Measurements from ENCODE around the gene SNAP47. TPM values are rescaled to one million over a fixed set of nuclear protein-coding genes. Genes with fewer than 3 reads are reported as not detected.

SNAP47 gene
- total and polyA plus RNA-seq, 2 donors (not counting 3 experiments of a cell fraction or from before 2014, with no cell fraction given): 24.0 to 32.7 TPM

DNA sequence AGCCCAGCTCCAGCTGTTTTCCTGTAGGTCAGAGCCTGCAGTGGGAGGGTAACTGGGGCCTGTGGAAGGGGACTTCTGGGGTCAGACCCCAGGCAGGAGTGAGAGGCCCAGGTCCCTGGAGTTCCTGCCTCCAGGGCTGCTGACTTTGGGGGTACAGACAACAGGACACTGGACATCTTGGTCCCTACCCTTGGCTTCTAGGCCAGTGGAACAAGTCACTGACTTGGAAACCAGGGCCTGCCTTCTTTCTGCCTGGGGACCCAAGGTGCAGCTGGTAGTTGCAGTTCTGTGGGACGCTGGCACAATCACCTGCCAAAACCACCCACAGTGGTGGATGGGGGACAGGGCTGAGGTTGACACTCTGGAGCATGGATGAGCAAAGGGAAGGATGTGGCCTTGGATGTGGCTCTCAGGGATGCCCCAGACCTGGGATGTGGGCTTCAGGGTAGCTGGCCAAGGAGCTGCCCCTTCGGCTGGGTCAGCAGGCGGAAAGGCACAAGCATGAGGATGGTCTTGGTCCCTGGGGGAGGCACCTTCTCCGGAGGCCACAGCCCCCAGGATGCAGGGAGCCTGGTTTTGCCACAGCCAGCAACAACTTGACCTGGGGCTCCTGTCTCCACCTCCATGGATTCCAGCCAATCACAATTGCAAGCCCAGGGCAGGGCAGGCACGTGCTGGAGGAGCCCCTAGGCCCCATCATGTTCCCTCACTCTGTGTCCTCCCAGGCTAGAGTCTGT lies 5.9 kb upstream of the SNAP47 start:
- CTCF ChIA-PET: interaction anchor here (1.6 to 2.2 kb wide), 2 partner anchors 30 to 225 kb away, joined by 7 to 13 read pairs; no protein-coding TSS in a partner anchor
- no peak overlapping the region for H3K9ac ChIP-seq (replicated peaks; ENCODE audit: extremely low read depth, insufficient read depth, low read length)

More for the DNA sequence above, 5.9 kb upstream of the SNAP47 start:
- Histone ChIP-seq H3K27ac (ENCODE audit: insufficient read depth, low read depth, low read length) (no peak overlapping the region), H3K4me3 (replicated peaks in 1 of 3; ENCODE audit: insufficient read depth in 1 of 3, low read depth in 1 of 3, low read length in 3 of 3) (no peak overlapping the region), H3K9me1 (replicated peaks; ENCODE audit: control insufficient read depth, extremely low read depth, insufficient read depth, low read length) (no peaks in the 10 kb centered on the region), H3K4me2 (ENCODE audit: insufficient read depth, low read length) (no peak overlapping the region), H2AFZ (ENCODE audit: low read depth, low read length) (no peak overlapping the region), H3K36me3 (ENCODE audit: control insufficient read depth in 2 of 2, extremely low read depth in 1 of 2, insufficient read depth in 2 of 2, low read length in 2 of 2) (peaks cover 0 to 21% of the 10 kb centered on the region in 2 experiments), H3K9me3 (replicated peaks; ENCODE audit: control insufficient read depth, insufficient read depth, low read length) (no peaks in the 10 kb centered on the region), H3K4me1 (ENCODE audit: control insufficient read depth, extremely low read depth, insufficient read depth, low read length) (peaks cover 6% of the 10 kb centered on the region), H4K20me1 (replicated peaks; ENCODE audit: control insufficient read depth, extremely low read depth, insufficient read depth, low read length) (no peaks in the 10 kb centered on the region), H3K79me2 (ENCODE audit: control insufficient read depth, insufficient read depth, low read length) (peaks cover 10% of the 10 kb centered on the region), H3K27me3 (ENCODE audit: control insufficient read depth in 2 of 2, insufficient read depth in 2 of 2, low read length in 2 of 2) (peaks cover 0 to 10% of the 10 kb centered on the region in 2 experiments)
- BruUV-seq (replicated peaks): no TSS peak
- dilution Hi-C loops (cut with MboI; ENCODE audit: extremely low pct_ligation_motif_present, low sequenced_read_pairs) (no loop called here), intact Hi-C loops (cut with micrococcal nuclease) (loop anchor here (5.0 kb wide), 1 partner anchor 187 kb away; no protein-coding TSS in a partner anchor)
- DNase-seq (ENCODE audit: low read depth, low spot score) (no peak), FAIRE-seq (no peak)
- POLR2A ChIA-PET: no interaction called here
- TF ChIP-seq POLR2AphosphoS5 (IDR thresholded peaks at IDR 0.05; ENCODE audit: insufficient read depth, low read depth, low read length) (no peak), GATA2 (IDR thresholded peaks at IDR 0.05; ENCODE audit: insufficient read depth, insufficient read length, low read depth, low read length) (no peak), EZH2 (IDR thresholded peaks at IDR 0.05; ENCODE audit: borderline replicate concordance, low read depth, low read length, severe bottlenecking) (no peak), FOS (IDR thresholded peaks at IDR 0.05; ENCODE audit: borderline replicate concordance, insufficient read depth, low read length) (no peak), JUN (IDR thresholded peaks at IDR 0.05; ENCODE audit: borderline replicate concordance, insufficient read depth, insufficient read length, low read depth) (no peak), MYC (IDR thresholded peaks at IDR 0.05; ENCODE audit: low read depth, low read length) (no peak), POLR2A (IDR thresholded peaks at IDR 0.05; ENCODE audit: low read depth, low read length) (no peak)
- TF ChIP-seq, protein P1, sequence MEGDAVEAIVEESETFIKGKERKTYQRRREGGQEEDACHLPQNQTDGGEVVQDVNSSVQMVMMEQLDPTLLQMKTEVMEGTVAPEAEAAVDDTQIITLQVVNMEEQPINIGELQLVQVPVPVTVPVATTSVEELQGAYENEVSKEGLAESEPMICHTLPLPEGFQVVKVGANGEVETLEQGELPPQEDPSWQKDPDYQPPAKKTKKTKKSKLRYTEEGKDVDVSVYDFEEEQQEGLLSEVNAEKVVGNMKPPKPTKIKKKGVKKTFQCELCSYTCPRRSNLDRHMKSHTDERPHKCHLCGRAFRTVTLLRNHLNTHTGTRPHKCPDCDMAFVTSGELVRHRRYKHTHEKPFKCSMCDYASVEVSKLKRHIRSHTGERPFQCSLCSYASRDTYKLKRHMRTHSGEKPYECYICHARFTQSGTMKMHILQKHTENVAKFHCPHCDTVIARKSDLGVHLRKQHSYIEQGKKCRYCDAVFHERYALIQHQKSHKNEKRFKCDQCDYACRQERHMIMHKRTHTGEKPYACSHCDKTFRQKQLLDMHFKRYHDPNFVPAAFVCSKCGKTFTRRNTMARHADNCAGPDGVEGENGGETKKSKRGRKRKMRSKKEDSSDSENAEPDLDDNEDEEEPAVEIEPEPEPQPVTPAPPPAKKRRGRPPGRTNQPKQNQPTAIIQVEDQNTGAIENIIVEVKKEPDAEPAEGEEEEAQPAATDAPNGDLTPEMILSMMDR (IDR thresholded peaks at IDR 0.05; ENCODE audit: extremely low read depth in 1 of 2, insufficient read depth in 1 of 2, low read depth in 1 of 2, low read length in 2 of 2): no peak
- TF ChIP-seq, protein P2, sequence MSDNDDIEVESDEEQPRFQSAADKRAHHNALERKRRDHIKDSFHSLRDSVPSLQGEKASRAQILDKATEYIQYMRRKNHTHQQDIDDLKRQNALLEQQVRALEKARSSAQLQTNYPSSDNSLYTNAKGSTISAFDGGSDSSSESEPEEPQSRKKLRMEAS (IDR thresholded peaks at IDR 0.05; ENCODE audit: insufficient read depth, insufficient read length): no peak

Data from endothelial cell of umbilical vein (primary cell).